Measurements from ENCODE around the gene C11orf21. TPM values are rescaled to one million over a fixed set of nuclear protein-coding genes. Genes with fewer than 3 reads are reported as not detected.

Gene C11orf21
- total RNA-seq, 1 experiment from 2014 or later, result 0.11 TPM

- DNase-seq (ENCODE audit: low read depth), result no peak
These were observed 41.0 kb downstream of the C11orf21 start for GRCh38 chr11:2260491-2261364.

- no peak for DNase-seq (ENCODE audit: low read depth)
These were observed 41.7 kb downstream of the C11orf21 start for GRCh38 chr11:2259897-2260451.

GRCh38 chr11:2259466-2259830 is 42.3 kb downstream of the C11orf21 start:
- DNase-seq (ENCODE audit: low read depth), result no peak

DNA sequence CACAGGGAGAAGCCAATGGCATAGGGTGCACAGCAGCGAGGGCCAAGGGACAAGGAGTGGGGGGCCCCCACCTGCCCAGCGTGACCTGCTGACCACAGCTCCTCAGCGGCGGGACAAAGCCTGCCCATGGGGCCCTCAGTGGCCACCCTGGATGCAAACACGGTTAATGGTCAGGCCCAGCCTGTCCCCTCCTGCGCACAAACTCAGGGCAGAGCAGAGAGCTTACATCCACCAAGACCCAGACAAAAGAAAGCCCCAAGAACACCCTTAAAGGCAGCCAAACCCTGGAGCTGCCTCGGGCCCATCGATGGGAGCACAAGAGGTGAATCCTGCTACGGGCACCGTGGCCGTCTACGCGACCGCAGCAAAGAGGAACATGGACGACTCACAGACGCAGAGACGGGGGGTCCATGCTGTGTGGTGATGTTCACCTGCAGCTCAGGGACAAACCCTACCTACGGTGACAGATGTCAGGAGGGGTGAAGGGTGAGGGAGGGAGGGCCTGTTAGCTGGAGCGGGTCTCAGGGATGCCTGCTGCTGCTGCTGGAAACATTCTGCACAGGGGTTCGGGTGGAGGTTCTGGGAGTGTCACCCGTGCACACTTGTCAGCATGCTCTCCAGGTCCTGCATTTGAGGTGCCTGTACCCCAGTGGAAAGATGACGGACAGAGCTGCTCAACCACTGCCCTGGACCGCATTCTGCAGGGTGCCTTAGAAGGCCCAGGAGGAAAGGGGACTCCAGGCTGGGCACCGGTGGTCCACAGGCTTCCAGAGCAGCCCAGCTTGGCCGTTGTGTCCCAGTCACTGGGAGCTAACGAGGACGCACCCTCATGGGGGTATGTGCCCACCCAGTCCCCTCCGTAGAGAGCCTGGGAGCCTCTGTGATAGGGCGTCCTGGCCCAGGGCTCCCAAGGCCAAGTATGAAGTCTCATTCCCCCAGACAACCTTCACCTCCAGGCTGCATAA is 42.9 kb downstream of the C11orf21 start:
- no peak for DNase-seq (ENCODE audit: low read depth)

GRCh38 chr11:2256951-2257700 is 44.6 kb downstream of the C11orf21 start:
- DNase-seq (ENCODE audit: low read depth), result no peak

DNA sequence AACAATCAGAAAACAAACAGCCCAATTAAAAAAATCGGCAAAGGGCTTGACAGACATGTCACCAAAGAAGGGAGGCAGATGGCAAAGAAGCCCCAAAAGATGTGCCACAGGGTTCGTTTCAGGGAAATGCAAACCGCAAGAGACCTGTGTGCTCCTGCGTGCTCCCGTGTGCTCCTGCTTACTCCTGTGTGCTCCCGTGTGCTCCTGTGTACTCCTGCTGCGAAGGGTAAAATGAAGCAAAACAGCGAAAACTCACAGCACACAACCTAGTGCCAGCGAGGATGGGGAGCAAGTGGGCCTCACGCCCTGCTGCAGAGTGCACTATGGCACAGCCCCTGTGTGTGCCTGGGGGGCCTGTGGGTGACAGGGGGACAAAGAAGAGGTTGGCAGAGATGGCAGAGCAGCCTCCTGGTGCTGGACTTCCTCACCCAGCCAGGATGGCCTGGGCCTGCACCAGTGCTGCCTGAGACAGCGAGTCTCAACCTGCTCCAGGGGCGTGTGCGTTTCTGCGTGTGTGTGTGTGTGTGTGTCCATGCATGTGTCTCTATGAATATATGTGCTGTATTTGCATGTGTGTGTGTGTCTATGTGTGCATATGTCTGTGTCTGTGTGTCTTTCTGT is 45.3 kb downstream of the C11orf21 start:
- DNase-seq (ENCODE audit: low read depth), result no peak

DNA sequence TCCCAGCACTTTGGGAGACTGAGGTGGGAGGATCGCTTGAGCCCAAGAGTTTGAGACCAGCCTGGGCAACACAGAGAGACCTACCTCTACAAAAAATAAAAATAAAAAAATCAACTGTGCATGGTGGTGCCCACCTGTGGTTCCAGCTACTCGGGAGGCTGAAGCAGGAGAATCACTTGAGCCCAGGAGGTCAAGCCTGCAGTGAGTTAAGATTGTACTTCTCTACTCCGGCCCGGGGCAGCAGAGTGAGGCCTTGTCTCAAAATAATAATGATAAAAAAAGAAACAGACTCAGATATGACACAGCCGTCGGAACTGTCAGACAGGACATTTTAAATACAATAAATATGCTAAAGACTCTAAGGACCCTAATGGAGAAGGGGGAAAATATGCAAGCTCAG is 49.7 kb downstream of the C11orf21 start:
- no peak for DNase-seq (ENCODE audit: low read depth)

GRCh38 chr11:2251138-2251537 is 50.6 kb downstream of the C11orf21 start:
- no peak for DNase-seq (ENCODE audit: low read depth)

GRCh38 chr11:2250485-2250884 is 51.2 kb downstream of the C11orf21 start:
- no peak for DNase-seq (ENCODE audit: low read depth)

DNA sequence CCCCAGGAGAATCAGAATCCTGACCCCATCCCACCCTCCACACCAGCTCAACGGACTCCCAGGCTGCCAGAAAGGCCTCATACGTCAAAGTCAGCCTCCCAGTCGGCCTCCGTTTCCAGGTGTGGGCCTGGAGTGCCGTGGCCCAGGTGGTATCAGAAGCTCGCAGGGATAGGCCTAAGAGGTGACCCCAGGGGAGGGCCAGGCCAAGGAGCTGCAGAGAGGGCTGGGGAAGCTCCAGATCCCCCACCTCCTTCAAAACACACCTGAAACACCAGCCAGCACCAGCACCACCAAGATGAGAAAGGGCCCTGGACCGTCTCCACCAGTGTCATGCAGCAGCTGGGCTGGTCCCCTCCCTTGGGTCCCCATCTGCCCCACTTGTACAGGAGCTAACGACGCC is 51.7 kb downstream of the C11orf21 start:
- DNase-seq (ENCODE audit: low read depth), result no peak

DNA sequence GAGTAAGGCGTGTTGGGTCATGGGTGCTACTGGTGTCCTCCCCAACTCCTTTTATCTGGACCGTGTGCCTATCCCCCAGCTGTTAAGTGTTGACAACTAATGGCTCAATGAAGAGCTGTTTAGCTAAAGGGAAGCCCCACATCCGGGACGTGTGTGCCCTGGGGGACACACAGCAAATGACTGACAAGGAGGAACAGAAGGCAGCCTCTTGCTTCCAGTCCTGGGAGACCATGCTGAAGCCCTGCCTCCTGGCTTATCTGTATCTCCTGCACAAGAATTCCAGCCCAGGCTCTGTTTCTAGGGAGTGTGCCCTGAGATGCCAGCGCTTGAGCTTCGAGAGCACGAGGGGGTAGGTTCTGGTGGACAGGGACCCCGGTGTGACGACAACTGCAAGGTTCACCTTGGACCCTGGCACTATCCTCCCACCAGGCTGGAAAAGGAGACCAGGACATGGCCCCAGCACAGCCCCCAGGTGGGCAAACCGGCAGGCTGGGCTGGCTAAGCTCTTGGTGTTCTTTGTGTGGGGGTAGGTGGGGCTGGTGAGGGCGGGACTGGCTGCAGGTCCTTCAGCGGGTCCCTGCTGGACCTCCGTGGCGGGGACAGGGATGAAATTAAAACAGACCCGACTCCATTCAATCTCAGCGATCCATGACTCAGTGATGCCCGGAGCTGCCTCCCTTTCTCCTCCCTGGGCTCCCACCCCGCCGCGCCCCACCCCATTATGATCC is 52.4 kb downstream of the C11orf21 start:
- DNase-seq (ENCODE audit: low read depth), result no peak

DNA sequence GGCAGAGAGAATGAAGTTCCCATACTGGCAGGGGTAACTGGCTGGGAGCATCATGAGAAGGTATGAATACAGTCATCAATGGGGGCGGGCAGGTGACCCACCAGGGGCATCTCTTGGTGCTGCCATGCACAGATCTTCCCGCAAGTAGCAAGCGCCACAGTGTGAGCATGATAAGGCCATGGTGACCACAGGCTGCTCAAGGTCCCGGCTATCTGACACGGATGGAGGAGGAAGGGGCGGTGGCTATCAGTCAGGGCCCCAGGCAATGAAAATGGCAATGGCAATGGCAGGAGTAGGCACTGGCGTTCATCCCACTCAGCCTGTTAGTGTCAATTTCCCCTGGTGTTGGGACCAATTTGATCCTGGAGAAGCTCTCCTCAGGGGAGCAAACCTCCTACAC is 53.0 kb downstream of the C11orf21 start:
- no peak for DNase-seq (ENCODE audit: low read depth)

DNA sequence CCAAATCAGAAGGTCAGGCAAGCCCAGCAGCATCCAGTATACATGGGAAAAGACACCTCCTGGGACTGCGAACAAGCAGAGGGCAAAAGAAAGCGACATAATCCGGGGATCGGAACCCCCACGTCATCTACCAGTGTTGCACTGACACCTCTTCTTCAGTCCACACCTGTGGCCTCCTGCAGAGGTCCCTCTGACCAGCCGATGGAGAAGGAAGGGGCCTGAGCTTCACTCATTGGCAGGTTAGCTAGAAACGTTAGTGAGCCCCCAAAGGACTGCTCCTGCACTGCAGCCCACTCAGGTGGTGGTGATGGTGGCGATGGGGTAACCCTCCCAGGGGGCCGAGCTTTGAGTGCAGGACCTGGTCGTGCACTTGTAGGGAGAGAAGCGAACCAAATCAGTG is 53.5 kb downstream of the C11orf21 start:
- no peak for DNase-seq (ENCODE audit: low read depth)

- DNase-seq (ENCODE audit: low read depth), result no peak
These were observed 54.2 kb downstream of the C11orf21 start for GRCh38 chr11:2247496-2247895.

Other genes starting within 250 kb of the C11orf21 start
- 0.29 and 0.45 TPM in 2 replicates for gene IGF2, start 162.5 kb downstream of the C11orf21 start, total RNA-seq (2014; rRNA removed; shearing (Covaris generic))
- gene INS, start 140.7 kb downstream of the C11orf21 start, total RNA-seq (2014; rRNA removed; shearing (Covaris generic)), result not detected in 2 replicates
- gene TH, start 130.1 kb downstream of the C11orf21 start, total RNA-seq (2014; rRNA removed; shearing (Covaris generic)), result not detected in 2 replicates
- not detected in 2 replicates for gene ASCL2, start 31.3 kb downstream of the C11orf21 start, total RNA-seq (2014; rRNA removed; shearing (Covaris generic))
- not detected in 2 replicates for gene TSPAN32, start 95 bp upstream of the C11orf21 start, total RNA-seq (2014; rRNA removed; shearing (Covaris generic))
- gene CD81, start 75.4 kb upstream of the C11orf21 start, total RNA-seq (2014; rRNA removed; shearing (Covaris generic)), result 62.0 and 67.5 TPM in 2 replicates
- gene TSSC4, start 98.8 kb upstream of the C11orf21 start, total RNA-seq (2014; rRNA removed; shearing (Covaris generic)), result 50.1 and 73.7 TPM in 2 replicates
- gene TRPM5, start 142.6 kb upstream of the C11orf21 start, total RNA-seq (2014; rRNA removed; shearing (Covaris generic)), result 0.11 TPM in 1 of 2 replicates, not detected in the other
- 0.36 TPM in 1 of 2 replicates, not detected in the other for gene KCNQ1, start 143.1 kb upstream of the C11orf21 start, total RNA-seq (2014; rRNA removed; shearing (Covaris generic))

Measured in Daoy (cell line).